H9 (cell line): ENCODE results near the gene CDC20. TPM values are rescaled to one million over a fixed set of nuclear protein-coding genes. Genes with fewer than 3 reads are reported as not detected.
A peak's percentile ranks its signal among the peaks of the same experiment; 100 is the strongest.

Source experiments
- DNase-seq: peaks from one replicate; pipeline ENCODE4 v3.0.0-alpha.2; 2017
- H2AFZ ChIP-seq: one replicate; pipeline ENCODE4 v1.6.1; 2013; ENCODE audit warnings: mild to moderate bottlenecking, low read length, control low read depth, moderate library complexity
- H2AK5ac ChIP-seq: 2 replicates; pipeline ENCODE4 v1.6.1; 2013; ENCODE audit warnings: low read length, control low read depth, mixed read lengths; ENCODE audit not compliant: insufficient read length
- H2BK120ac ChIP-seq: one replicate; pipeline ENCODE4 v1.6.1; 2013; ENCODE audit warnings: low read depth, mild to moderate bottlenecking, low read length, control low read depth, inconsistent platforms; ENCODE audit not compliant: poor library complexity, severe bottlenecking
- H2BK12ac ChIP-seq: 2 replicates; pipeline ENCODE4 v1.6.1; 2013; ENCODE audit warnings: low read length, control low read depth, mixed read lengths, low read depth; ENCODE audit not compliant: insufficient read length
- H2BK15ac ChIP-seq: 2 replicates; pipeline ENCODE4 v1.6.1; 2013; ENCODE audit warnings: low read depth, low read length, control low read depth
- H2BK20ac ChIP-seq: one replicate; pipeline ENCODE4 v1.6.1; 2013; ENCODE audit warnings: low read depth, mild to moderate bottlenecking, low read length, control low read depth, inconsistent platforms; ENCODE audit not compliant: poor library complexity, severe bottlenecking
- H2BK5ac ChIP-seq: 2 replicates; pipeline ENCODE4 v1.6.1; 2013; ENCODE audit warnings: low read length, control low read depth, mixed read lengths; ENCODE audit not compliant: insufficient read length
- H3K14ac ChIP-seq: 2 replicates; pipeline ENCODE4 v1.6.1; 2013; ENCODE audit warnings: low read length, control low read depth; ENCODE audit not compliant: insufficient read depth
- H3K18ac ChIP-seq: 2 replicates; pipeline ENCODE4 v1.6.1; 2013; ENCODE audit warnings: low read depth, mild to moderate bottlenecking, mixed read lengths, low read length, control low read depth; ENCODE audit not compliant: insufficient read length
- H3K23ac ChIP-seq: 2 replicates; pipeline ENCODE4 v1.6.1; 2013; ENCODE audit warnings: low read length, control low read depth, mixed read lengths, low read depth; ENCODE audit not compliant: insufficient read length
- H3K23me2 ChIP-seq: 2 replicates; pipeline ENCODE4 v1.6.1; 2013; ENCODE audit warnings: low read depth, mild to moderate bottlenecking, mixed read lengths, low read length, control low read depth; ENCODE audit not compliant: insufficient read length, poor library complexity, severe bottlenecking
- H3K27ac ChIP-seq: 2 replicates; pipeline ENCODE4 v1.5.1; 2013; ENCODE audit warnings: low read length, control low read depth, mixed read lengths, low read depth; ENCODE audit not compliant: insufficient read length
- H3K27me3 ChIP-seq: 2 replicates; pipeline ENCODE4 v1.6.1; 2013; ENCODE audit warnings: low read length, control low read depth, inconsistent platforms; ENCODE audit not compliant: insufficient read depth
- H3K4ac ChIP-seq: 2 replicates; pipeline ENCODE4 v1.6.1; 2013; ENCODE audit warnings: low read depth, mild to moderate bottlenecking, control low read depth, inconsistent platforms, low read length, moderate library complexity
- H3K4me1 ChIP-seq: 2 replicates; pipeline ENCODE4 v1.6.1; 2013; ENCODE audit warnings: low read length, control low read depth, inconsistent platforms; ENCODE audit not compliant: insufficient read depth
- H3K4me2 ChIP-seq: 2 replicates; pipeline ENCODE4 v1.6.1; 2013; ENCODE audit warnings: low read length, control low read depth, mixed read lengths; ENCODE audit not compliant: insufficient read length, insufficient read depth
- H3K56ac ChIP-seq: 2 replicates; pipeline ENCODE4 v1.6.1; 2013; ENCODE audit warnings: low read depth, mild to moderate bottlenecking, mixed read lengths, low read length, control low read depth; ENCODE audit not compliant: insufficient read length
- H3K79me1 ChIP-seq: 2 replicates; pipeline ENCODE4 v1.6.1; 2013; ENCODE audit warnings: low read depth, mild to moderate bottlenecking, moderate library complexity, low read length, control low read depth, inconsistent platforms; ENCODE audit not compliant: insufficient read depth, poor library complexity, severe bottlenecking
- H3K79me2 ChIP-seq: 2 replicates; pipeline ENCODE4 v1.6.1; 2013; ENCODE audit warnings: low read length, control low read depth, inconsistent platforms; ENCODE audit not compliant: insufficient read depth
- H3K9ac ChIP-seq: 2 replicates; pipeline ENCODE4 v1.6.1; 2013; ENCODE audit warnings: low read length, control low read depth, mixed read lengths; ENCODE audit not compliant: insufficient read length; ENCODE audit errors: extremely low read depth
- H3K9me3 ChIP-seq: one replicate; pipeline ENCODE4 v1.6.1; 2013; ENCODE audit warnings: low read depth, low read length, inconsistent platforms; ENCODE audit not compliant: control insufficient read depth
- H3T11ph ChIP-seq: one replicate; pipeline ENCODE4 v1.6.1; 2013; ENCODE audit warnings: mild to moderate bottlenecking, low read length, control low read depth, inconsistent platforms
- H4K20me1 ChIP-seq: one replicate; pipeline ENCODE4 v1.6.1; 2013; ENCODE audit not compliant: control insufficient read depth, insufficient read length, insufficient read depth
- H4K5ac ChIP-seq: 2 replicates; pipeline ENCODE4 v1.6.1; 2013; ENCODE audit warnings: low read depth, mild to moderate bottlenecking, mixed read lengths, low read length, control low read depth; ENCODE audit not compliant: insufficient read length
- H4K8ac ChIP-seq: replicated peaks from 2 replicates; pipeline ENCODE4 v1.6.1; 2013; ENCODE audit warnings: low read length, control low read depth, mixed read lengths, low read depth; ENCODE audit not compliant: insufficient read length
- H4K91ac ChIP-seq: 2 replicates; pipeline ENCODE4 v1.6.1; 2013; ENCODE audit warnings: low read depth, mild to moderate bottlenecking, moderate library complexity, mixed read lengths, low read length, control low read depth; ENCODE audit not compliant: insufficient read length
- H3K27ac Mint-ChIP-seq, 3 experiments: 2 replicates in 2 of 3; 3 replicates in 1 of 3; pipeline ENCODE4 v1.8.0; 2020 to 2021; ENCODE audit warnings: mixed read lengths in 3 of 3, mild to moderate bottlenecking in 1 of 3, moderate library complexity in 1 of 3
- H3K27me3 Mint-ChIP-seq: 2 replicates; pipeline ENCODE4 v1.8.0; 2021; ENCODE audit warnings: low read depth, mild to moderate bottlenecking, moderate library complexity, mixed read lengths
- H3K36me3 Mint-ChIP-seq, 3 experiments: 2 replicates in 2 of 3; 3 replicates in 1 of 3; pipeline ENCODE4 v1.8.0; 2020 to 2021; ENCODE audit warnings: low read depth in 3 of 3, mixed read lengths in 3 of 3; ENCODE audit not compliant: insufficient read depth in 1 of 3
- H3K4me1 Mint-ChIP-seq, 2 experiments: 2 replicates each; pipeline ENCODE4 v1.8.0; 2020; ENCODE audit warnings: mixed read lengths in 2 of 2
- H3K4me3 Mint-ChIP-seq, 2 experiments: 2 replicates in 1 of 2; 3 replicates in 1 of 2; pipeline ENCODE4 v1.8.0; 2020 to 2021; ENCODE audit warnings: mild to moderate bottlenecking in 2 of 2, mixed read lengths in 2 of 2, moderate library complexity in 1 of 2
- H3K9me3 Mint-ChIP-seq, 2 experiments: 2 replicates in 1 of 2; 3 replicates in 1 of 2; pipeline ENCODE4 v1.8.0; 2020; ENCODE audit warnings: mild to moderate bottlenecking in 2 of 2, mixed read lengths in 2 of 2, moderate library complexity in 1 of 2
- CTCF ChIP-seq: fragments of 200-600 bp; sonication (generic); conservative IDR thresholded peaks from 3 replicates; pipeline ENCODE4 v1.8.0; 2021; ENCODE audit warnings: antibody characterized with exemption, mild to moderate bottlenecking
- whole genome bisulfite sequencing: extraction: QIAGEN DNeasy Blood & Tissue Kit; methylation state at CpG from one replicate; pipeline ENCODE4 v1.1.7; 2013; ENCODE audit warnings: missing lambda C conversion rate, low lambda C conversion rate, mixed read lengths; ENCODE audit not compliant: insufficient read length; ENCODE audit errors: extremely low coverage; 5-methylcytosine and 5-hydroxymethylcytosine counted together
- total RNA-seq: library from RNA; stranded (reverse); gene quantifications from 2 replicates; pipeline ENCODE4 v1.2.1, GENCODE V29; 2021

CDC20 gene
- total RNA-seq, 1 experiment from 2014 or later = 246 TPM

- Histone ChIP-seq H2BK12ac (no peak overlapping the region), H3K9ac (peak overlapping the region; percentile 82), H4K91ac (no peak overlapping the region), H3K56ac (no peak overlapping the region), H2BK20ac (no peak overlapping the region), H3K9me3 (no peaks in the 10 kb centered on the region), H3K4me1 (peaks cover 6% of the 10 kb centered on the region; the same call in 1 of the 2 replicates), H3K14ac (no peak overlapping the region), H4K5ac (no peak overlapping the region), H3K79me1 (peaks cover 14% of the 10 kb centered on the region), H2AFZ (no peak overlapping the region), H3K23ac (no peak overlapping the region), H4K20me1 (no peaks in the 10 kb centered on the region), H3K27ac (no peak overlapping the region), H2BK120ac (no peak overlapping the region), H3K4ac (no peak overlapping the region), H3K18ac (no peak overlapping the region), H2AK5ac (no peak overlapping the region), H3K4me2 (peak overlapping the region; percentile 95), H3K79me2 (peaks cover 15% of the 10 kb centered on the region; the same call in 1 of the 2 replicates), H3T11ph (no peak overlapping the region), H2BK15ac (no peak overlapping the region), H3K23me2 (peaks cover 5% of the 10 kb centered on the region), H4K8ac (no peak overlapping the region), H3K27me3 (no peaks in the 10 kb centered on the region), H2BK5ac (no peak overlapping the region)
- WGBS = no CpG with 5 or more reads among the region's 11 CpGs
- H3K27ac Mint-ChIP-seq = peak overlapping the region; percentile 68 to 91 (median 78)
- H3K36me3 Mint-ChIP-seq = peaks cover 45 to 60% (median 52%) of the 10 kb centered on the region in 3 experiments
- no peaks in the 10 kb centered on the region; a peak in 2 of 5 replicates for H3K9me3 Mint-ChIP-seq
- H3K4me3 Mint-ChIP-seq = peak overlapping the region; percentile 91 to 92
- DNase-seq = no peak
- no peak for TF ChIP-seq CTCF
- no peaks in the 10 kb centered on the region for H3K27me3 Mint-ChIP-seq
- peaks cover 29 to 36% of the 10 kb centered on the region in 2 experiments for H3K4me1 Mint-ChIP-seq
Measured at GRCh38 chr1:43359696-43360095, 915 bp downstream of the CDC20 start.
